ENCODE results near the gene PTH2R.

DNA sequence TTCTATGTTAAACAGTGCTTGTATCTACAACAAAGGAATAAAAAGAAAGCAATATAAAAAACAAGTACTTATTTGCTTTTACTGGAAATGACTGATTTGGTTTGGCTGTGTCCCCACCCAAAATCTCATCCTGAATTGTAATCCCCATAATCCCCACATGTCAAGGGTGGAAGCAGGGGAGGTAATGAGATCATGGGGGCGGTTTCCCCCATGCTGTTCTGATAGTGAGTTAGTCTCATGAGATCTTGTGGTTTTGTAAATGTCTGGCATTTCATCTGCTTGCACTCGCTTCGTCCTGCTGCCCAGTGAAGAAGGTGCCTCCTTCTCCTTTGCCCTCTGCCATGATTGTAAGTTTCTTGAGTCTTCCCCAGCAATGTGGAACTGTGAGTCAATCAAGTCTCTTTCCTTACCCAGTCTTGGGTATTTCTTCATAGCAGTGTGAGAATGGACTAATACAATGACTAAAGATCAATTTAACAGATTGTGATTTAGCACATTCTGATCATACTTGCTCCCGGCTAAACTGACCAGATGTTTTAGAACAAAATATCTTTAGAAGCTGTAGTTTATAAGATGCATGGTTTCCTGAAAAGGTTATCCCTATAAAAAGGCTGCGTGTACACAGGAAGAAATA is 19.9 kb downstream of the PTH2R start:
- no peak for TF ChIP-seq TEAD1 (CRISPR knock-in tag; IDR thresholded peaks at IDR 0.05)
- no peak for TF ChIP-seq ETV6 (CRISPR knock-in tag; IDR thresholded peaks at IDR 0.05)
- TF ChIP-seq, protein P1, sequence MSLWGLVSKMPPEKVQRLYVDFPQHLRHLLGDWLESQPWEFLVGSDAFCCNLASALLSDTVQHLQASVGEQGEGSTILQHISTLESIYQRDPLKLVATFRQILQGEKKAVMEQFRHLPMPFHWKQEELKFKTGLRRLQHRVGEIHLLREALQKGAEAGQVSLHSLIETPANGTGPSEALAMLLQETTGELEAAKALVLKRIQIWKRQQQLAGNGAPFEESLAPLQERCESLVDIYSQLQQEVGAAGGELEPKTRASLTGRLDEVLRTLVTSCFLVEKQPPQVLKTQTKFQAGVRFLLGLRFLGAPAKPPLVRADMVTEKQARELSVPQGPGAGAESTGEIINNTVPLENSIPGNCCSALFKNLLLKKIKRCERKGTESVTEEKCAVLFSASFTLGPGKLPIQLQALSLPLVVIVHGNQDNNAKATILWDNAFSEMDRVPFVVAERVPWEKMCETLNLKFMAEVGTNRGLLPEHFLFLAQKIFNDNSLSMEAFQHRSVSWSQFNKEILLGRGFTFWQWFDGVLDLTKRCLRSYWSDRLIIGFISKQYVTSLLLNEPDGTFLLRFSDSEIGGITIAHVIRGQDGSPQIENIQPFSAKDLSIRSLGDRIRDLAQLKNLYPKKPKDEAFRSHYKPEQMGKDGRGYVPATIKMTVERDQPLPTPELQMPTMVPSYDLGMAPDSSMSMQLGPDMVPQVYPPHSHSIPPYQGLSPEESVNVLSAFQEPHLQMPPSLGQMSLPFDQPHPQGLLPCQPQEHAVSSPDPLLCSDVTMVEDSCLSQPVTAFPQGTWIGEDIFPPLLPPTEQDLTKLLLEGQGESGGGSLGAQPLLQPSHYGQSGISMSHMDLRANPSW (CRISPR knock-in tag; conservative IDR thresholded peaks at IDR 0.05; ENCODE audit: low read depth): no peak
- TF ChIP-seq NR1H2 (CRISPR knock-in tag; IDR thresholded peaks at IDR 0.05): no peak
- no peak for TF ChIP-seq ZNF317 (CRISPR knock-in tag; IDR thresholded peaks at IDR 0.05; ENCODE audit: borderline replicate concordance, low read depth)
- TF ChIP-seq, protein P2, sequence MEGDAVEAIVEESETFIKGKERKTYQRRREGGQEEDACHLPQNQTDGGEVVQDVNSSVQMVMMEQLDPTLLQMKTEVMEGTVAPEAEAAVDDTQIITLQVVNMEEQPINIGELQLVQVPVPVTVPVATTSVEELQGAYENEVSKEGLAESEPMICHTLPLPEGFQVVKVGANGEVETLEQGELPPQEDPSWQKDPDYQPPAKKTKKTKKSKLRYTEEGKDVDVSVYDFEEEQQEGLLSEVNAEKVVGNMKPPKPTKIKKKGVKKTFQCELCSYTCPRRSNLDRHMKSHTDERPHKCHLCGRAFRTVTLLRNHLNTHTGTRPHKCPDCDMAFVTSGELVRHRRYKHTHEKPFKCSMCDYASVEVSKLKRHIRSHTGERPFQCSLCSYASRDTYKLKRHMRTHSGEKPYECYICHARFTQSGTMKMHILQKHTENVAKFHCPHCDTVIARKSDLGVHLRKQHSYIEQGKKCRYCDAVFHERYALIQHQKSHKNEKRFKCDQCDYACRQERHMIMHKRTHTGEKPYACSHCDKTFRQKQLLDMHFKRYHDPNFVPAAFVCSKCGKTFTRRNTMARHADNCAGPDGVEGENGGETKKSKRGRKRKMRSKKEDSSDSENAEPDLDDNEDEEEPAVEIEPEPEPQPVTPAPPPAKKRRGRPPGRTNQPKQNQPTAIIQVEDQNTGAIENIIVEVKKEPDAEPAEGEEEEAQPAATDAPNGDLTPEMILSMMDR (IDR thresholded peaks at IDR 0.05): no peak
- TF ChIP-seq, protein P3, sequence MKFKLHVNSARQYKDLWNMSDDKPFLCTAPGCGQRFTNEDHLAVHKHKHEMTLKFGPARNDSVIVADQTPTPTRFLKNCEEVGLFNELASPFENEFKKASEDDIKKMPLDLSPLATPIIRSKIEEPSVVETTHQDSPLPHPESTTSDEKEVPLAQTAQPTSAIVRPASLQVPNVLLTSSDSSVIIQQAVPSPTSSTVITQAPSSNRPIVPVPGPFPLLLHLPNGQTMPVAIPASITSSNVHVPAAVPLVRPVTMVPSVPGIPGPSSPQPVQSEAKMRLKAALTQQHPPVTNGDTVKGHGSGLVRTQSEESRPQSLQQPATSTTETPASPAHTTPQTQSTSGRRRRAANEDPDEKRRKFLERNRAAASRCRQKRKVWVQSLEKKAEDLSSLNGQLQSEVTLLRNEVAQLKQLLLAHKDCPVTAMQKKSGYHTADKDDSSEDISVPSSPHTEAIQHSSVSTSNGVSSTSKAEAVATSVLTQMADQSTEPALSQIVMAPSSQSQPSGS (CRISPR knock-in tag; IDR thresholded peaks at IDR 0.05; ENCODE audit: borderline replicate concordance, low read depth): no peak
- no peak for TF ChIP-seq JAZF1 (CRISPR knock-in tag; IDR thresholded peaks at IDR 0.05)
- TF ChIP-seq RELA (CRISPR knock-in tag; IDR thresholded peaks at IDR 0.05; ENCODE audit: borderline replicate concordance): no peak
